Prostate gland (tissue), 2 donors: ENCODE measurements around the gene CCDC92.

Source experiments
- POLR2A ChIP-seq: fragments of 450-650 bp; IDR thresholded peaks from one replicate; pipeline ENCODE4 v1.6.1; 2016; ENCODE audit warnings: antibody characterized with exemption, mild to moderate bottlenecking
- POLR2AphosphoS5 ChIP-seq: sonication (generic); formaldehyde crosslinking; IDR thresholded peaks from one replicate; pipeline ENCODE4 v1.6.1; 2017; ENCODE audit warnings: antibody characterized with exemption
- TF ChIP-seq, protein P1 (sequence below), 4 experiments: fragments of 200-600 bp in 2 of 4; fragments of 450-650 bp in 2 of 4; sonication (generic) in 2 of 4; IDR thresholded peaks; 1 replicate in 3 of 4; 2 replicates in 1 of 4; pipeline ENCODE4 v1.5.1; 2016 to 2019; ENCODE audit warnings: antibody characterized with exemption in 4 of 4, mild to moderate bottlenecking in 2 of 4, moderate library complexity in 2 of 4

DNA sequence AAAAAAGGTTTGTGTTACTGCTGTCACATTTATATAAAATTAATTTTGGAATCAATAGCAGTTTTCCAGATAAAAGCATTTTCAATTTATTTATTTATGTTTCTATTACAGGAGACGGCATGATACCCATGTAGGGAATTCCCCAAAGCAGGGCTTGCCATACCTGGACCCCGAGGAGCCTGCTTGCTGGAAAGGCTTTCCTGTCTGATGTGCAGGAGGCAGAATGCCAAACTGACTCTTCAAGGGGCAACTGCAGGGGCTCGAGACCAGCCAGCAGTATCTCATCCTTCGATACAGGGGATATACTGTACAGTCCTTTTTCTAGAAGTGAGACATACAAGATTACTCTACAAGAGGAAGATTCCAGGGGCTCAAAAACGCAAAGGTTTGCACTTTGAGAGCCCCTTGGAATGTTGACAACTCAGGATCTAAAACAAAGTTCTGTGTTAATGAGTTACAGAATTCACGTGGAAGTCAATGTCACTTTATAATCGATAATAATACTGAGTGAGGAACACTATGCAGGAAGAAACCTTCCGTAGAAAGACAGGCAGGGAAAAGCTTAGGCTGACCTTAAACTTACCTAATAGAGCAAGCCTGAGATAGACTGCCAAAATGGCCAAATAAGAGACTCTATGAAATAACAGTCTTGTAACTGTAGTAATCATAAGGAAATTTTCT is 38.9 kb upstream of the CCDC92 start:
- TF ChIP-seq POLR2A (no peak), POLR2AphosphoS5 (no peak)
- TF ChIP-seq, protein P1, sequence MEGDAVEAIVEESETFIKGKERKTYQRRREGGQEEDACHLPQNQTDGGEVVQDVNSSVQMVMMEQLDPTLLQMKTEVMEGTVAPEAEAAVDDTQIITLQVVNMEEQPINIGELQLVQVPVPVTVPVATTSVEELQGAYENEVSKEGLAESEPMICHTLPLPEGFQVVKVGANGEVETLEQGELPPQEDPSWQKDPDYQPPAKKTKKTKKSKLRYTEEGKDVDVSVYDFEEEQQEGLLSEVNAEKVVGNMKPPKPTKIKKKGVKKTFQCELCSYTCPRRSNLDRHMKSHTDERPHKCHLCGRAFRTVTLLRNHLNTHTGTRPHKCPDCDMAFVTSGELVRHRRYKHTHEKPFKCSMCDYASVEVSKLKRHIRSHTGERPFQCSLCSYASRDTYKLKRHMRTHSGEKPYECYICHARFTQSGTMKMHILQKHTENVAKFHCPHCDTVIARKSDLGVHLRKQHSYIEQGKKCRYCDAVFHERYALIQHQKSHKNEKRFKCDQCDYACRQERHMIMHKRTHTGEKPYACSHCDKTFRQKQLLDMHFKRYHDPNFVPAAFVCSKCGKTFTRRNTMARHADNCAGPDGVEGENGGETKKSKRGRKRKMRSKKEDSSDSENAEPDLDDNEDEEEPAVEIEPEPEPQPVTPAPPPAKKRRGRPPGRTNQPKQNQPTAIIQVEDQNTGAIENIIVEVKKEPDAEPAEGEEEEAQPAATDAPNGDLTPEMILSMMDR (IDR thresholded peaks at IDR 0.05): no peak
